GM21737 (cell line): ENCODE measurements around the gene FMN1.

Experiments used
- ATAC-seq: cut with Tn5 transposase; IDR thresholded peaks from one replicate; pipeline ENCODE4 v1.9.1; 2021; ENCODE audit warnings: mild to moderate bottlenecking, moderate library complexity; ENCODE audit not compliant: unreplicated experiment

Gene FMN1

DNA sequence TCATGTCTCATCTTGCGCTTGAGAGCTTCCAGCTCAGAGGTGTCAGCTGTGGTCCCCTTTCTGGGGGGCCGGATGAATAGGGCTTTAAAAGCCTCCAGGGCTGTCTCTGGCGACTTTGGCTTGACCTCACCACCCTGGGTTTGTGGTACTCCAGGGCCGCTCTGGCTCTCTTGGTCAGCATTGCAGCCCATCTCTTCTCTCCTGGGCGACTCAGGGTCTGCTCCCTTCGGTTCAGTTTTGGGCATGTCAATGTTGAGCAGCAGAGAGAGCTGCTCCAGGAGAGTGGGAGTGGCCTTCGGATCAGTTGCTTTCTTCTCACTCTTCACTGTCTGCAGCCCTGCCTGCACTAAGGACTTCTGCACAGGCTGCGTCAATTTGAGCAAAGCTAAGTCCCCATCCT lies 127.9 kb downstream of the FMN1 start:
- ATAC-seq, result no peak

DNA sequence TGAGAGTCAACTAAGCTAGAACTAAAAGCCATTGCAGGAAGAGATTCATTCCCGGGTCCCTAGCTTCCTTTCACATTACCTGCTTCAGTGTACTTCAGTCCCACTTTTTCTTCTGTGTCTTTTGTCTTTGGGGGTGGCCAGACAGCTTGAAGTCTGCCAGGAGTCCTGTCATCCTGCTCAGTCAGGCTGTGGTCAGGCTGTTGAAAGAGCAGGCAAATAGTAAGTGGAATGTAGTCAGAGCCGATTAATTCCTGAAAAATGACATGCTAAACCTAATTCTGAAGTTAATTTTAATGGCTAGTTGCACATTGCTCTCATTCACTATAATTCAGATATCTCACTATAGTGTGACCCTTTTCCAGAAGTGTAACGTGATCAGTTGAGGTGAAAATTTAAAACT lies 129.6 kb downstream of the FMN1 start:
- no peak for ATAC-seq

DNA sequence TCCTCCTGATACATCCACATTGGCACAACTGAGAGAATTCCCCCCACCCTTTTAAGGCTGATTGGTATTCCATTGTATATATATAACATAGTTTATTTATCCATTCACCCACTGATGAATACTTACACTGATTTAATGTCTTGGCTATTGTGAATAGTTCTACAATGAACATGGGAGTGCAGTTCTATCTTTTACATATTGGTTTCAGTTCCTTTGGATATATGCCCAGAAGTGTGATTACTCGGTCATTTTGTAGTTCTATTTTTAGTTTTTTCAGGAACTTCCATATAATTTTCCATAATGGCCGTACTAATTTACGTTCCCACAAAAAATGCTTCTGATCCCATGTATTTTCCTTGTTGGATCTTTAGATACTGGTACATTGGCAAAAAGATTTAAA lies 135.3 kb downstream of the FMN1 start:
- no peak for ATAC-seq

DNA sequence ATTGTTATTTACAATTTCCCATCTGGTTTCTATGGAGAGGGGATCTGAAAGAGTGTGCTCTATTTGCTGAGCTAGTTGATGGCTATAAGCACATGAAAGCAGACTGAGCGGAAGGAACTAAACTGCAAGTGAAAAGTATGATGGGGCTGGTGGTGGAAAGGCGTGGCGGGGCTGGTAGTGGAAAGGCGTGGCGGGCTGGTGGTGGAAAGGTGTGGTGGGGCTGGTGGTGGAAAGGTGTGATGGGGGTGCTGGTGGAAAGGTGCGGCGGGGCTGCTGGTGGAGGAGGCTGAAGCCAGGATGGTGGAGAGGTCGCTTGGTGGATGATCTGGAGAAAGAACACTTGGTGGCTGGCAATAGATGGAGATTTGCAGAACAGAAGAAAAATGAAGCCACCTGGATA lies 136.7 kb downstream of the FMN1 start:
- no peak for ATAC-seq

DNA sequence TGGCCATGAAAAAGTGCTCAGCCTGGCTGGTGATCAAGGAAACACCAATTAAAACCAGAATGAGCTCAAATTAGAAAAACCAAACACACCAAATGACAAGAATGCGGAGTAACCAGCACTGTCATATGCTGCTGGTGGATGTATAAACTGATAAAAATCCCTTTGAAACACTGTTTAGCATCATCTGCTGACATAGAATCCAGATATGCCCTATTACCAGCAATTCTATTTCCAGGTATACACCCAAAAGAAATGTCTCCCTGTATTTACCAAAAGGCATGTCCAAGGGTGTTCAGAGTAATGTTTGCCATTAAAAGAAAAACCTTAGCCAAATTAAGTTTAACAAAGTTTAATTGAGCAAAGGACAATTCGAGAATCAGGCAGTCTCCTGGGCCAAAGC lies 138.6 kb downstream of the FMN1 start:
- ATAC-seq, result no peak

DNA sequence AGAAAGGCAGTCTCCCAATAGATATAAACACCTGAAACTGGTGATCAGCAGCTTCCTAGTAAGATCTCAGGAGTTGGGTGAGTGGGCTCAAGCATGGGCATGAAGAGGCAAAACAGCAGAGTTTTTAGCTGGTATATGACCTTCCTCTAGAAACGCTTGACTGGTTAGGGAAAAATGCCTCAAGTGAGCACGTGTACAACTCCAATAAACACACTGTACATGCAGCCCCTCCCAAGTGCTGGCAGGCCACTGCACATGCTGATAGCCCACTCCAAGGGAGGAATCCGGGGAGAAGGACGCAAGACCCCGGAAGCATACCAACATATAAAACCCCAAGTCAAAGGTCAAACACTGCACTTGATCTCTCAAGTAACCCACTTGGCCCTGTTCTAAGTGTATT lies 143.0 kb downstream of the FMN1 start:
- ATAC-seq, result no peak

DNA sequence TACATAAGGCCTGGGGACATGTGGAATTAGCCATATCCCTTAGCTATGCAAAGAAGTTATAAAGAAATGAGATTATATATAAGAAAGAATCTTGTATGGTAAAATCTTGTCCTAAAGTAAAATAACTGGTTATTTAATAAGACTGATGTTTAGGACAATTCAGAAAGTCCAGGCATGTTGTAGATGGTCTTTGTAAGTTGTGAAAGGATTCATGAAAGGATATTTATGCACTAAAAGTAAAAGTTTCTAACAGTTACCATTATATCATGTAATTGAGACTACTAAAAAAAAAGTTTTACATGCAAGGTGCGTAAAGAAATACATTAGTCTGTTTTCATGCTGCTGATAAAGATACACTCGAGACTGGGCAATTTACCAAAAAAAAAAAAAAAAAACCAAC lies 146.3 kb downstream of the FMN1 start:
- no peak for ATAC-seq

DNA sequence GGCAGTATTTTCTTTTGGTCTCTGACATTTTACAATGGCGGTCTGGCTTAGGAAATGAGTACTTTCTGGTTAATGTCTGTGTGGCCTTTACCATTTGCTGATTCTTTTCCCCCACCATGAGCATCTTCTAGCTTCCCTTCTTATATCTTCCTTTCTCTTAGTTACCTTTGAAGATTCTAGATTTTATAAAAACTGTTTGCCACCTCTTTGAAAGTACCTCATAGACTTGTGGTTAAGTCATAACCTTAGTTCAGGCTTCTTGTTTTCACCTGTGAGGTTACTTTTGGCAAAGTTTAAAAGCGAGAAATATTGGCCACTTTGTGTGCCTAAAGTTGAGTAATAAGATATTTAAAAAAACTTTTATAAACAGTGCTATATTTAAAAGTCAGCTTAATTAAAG lies 147.4 kb downstream of the FMN1 start:
- no peak for ATAC-seq

DNA sequence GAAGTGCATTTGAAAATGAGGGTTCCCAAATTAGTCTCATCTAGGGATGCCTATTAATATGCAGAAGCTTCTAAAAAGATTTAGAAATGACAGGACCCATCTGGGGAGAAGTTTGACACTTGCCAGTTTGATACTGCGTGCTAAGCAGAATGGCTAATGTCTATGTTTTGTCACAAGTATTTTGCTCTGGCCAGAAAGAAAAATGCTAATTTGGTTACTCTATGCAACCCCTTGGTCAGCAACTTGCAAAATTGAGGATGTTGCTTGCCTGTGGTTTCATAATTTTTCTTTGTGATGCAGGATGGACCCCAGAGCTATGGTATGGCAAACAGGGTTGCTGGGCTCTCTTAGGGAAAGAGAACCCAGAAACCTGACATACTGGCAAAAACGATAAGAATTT lies 148.2 kb downstream of the FMN1 start:
- no peak for ATAC-seq

DNA sequence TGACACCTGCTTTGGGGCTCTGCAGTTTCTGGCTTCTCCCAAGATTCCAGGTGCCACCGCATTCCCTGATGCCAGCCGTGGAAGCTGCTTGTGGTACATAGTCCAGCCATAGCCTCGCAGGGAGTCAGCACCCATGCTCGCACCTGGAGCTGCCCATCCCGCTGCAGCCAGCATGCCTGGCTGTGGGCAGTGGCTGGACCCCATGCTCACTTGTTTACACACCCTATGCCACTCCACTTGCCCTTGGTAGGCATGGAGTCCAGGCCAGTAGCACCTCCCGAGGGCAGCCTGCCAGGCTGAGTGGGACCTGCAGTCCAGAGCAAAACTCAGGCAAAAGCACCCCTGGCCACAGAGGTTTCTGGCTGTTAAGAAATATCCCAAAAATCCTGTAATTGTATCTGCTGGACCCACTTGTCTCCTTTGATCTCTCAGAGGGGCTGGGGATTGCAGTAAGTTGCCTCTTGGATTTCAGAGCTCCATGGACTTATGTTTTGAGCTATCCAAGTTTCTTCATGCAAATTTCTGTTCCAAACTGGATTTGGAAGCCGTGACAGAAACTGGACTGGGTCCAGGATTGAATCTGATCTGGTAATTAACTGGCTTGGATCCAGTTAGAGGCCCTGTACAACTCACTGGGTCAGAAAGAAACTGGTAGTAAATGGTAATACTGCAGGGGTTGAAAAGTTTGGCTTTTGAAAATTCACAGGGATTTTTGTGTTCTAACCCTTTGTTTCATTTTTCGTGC lies 149.3 kb downstream of the FMN1 start:
- ATAC-seq, result no peak

DNA sequence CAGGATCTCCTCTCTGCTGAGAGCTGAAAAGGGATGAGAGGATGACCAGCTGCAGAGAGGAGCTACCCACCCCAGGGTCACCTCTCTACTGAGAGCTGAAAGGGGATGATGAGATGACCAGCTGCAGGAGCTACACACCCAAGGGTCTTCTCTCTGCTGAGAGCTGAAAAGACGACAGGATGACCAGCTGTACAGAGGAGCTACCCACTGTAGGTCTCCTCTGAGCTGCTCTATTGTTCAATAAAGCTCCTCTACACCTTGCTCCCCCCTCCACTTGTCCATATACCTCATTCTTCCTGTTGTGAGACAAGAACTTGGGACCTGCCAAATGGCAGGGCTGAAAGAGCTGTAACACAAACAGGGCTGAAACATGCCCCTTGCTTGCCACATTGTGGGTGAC lies 149.9 kb downstream of the FMN1 start:
- no peak for ATAC-seq

DNA sequence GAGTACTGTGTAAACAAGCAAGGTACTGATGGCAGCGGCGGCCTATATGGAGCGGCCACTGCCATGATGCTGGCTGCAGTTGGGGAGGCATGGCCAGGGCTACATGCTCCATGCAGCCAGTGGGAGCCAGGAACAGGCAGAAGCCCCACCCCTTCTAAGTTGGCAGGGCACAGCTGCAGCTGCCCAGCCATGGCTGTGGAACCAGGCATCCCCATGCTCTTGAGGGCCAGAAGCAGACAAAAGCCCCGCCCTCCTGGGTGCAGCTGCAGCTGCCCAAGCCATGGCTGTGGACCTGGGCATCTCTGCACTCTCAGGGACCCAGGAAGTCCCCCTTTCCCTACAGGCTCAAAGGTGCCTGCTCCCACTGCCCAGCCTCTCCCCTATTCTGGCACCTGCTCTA lies 150.9 kb downstream of the FMN1 start:
- ATAC-seq, result no peak

DNA sequence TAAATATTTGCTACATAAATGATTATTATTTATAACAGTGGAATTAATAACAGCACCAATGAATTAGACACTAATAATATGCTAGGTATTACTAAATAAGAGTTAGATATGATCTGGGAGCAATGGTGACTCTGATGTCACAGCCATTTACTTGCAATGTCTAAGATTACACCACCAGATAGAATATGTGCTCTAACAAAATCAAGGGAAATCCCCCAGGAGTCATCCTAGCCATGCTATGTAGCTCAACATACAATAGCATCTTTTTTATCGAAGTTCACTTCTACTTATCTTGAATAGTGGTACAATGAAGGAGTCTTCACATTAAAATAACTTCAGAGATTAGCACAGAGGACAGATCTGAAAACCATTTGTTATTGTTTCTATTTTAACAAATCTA lies 154.0 kb downstream of the FMN1 start:
- no peak for ATAC-seq

DNA sequence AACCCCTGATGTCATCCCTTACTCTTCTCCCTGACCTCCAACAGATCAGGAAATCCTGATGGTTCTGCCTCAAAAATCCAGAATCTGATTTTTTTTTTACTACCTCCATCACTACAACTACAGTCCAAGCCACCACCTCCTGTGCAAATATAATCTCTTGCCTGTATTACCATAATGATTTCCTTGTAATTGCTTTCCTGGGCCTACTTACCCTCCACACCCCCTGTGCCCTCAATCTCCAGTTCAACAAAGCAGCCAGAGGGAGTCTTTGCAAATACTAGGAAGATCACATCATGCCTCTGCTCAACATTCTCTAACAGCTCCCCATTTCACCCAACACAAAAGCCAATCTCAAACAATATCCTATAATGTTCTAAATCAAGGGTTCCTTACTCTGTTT lies 159.9 kb downstream of the FMN1 start:
- ATAC-seq, result no peak

DNA sequence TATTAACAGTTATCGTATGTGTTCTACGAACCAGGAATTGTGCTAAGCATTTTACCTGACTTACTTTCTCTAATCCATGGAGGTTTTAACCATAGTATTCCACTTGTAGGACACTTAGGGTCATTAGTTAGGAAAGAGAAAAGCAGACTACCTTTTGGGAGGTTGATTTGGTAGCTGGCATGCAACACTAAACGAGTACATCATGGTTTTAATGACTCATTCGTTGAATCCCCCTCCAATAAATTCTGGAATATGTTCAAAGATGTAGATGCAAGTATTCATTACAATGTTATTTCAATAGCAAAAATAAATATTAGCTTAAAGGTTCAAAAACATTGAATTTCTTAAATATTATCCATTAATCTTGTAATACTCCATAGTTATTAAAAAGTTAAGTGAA lies 162.5 kb downstream of the FMN1 start:
- ATAC-seq, result no peak

DNA sequence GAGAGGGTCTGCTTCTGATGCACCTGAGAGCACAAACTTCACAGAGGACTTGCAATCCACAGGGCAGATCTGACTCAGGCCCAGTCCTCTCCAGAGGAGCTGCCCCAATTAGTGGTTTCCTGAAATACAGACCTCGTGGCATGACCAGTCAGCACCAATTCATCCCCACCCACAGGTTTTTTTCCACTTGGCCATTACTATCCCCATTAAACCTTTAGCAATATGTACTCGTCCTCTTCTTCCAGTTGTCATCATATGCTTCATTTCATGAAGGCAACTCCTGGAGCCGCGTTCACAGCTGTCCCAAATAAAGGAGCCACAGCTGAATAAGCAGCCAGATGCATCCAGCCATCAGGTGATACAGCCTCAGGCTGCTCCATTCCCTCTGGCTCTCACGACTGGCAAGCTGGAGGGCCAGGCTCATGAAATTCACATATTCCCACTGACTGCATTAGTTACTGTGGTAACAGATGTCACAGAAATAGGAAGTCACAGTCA lies 163.1 kb downstream of the FMN1 start:
- ATAC-seq, result no peak

DNA sequence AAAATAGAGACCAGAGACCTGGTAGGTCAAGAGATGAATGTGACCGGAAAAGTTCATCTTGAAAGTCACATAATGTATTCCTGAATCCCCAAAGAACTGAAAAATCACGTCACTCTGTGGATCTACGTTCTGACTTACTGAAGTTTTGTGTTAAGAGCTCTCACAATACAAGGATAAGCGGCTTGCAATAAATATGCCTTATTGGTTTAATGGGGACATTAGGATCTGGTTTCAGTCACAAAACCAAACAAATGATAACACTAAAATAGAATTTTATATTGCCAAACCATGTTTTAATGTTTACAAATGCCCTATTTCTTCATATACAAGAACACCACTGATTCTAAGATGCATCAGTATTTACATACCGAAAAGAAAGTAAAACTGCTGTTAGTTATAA lies 164.2 kb downstream of the FMN1 start:
- ATAC-seq, result no peak

DNA sequence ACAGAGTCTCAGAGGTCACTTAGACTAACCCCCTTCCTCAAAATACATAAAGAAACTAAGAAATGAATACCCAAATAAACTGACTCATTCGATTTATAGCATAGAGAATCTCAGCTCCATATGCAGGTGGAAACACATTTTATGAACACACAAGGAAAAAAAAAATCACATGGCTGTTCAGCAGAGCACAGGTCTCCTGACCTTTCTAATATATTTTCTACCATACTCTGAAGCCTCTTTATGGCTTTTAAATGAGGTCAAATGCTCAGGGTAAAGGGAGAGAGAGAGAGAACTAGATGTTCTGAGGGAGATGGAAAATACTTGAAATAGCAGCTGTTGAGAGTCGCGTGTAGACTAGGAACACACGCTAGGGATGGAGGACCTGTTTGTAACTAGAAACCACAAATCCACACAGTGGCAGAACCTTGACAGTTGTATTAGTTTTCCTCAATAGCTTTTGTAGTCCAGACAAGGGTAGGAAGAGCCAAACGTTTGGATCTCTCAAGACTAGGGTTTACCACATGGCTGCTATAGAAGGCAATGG lies 165.3 kb downstream of the FMN1 start:
- ATAC-seq, result no peak

DNA sequence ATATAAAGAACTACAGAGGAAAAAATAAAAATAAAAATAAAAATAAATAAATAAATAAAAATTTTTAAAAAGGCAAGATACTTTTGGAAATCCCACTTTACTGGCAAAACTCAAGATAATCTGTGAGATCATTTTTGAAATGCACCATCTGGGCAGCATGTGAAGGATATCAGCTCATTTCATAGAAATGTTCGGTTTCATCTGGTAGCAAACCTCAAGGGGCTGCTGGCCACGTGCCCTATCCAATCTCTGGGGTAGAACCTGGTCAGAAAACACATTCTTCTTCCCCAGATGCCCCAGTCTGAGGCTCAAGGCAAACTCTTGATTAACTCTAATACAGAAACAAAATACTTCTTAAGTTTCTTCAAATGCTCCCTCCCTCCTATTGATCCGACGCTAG lies 166.0 kb downstream of the FMN1 start:
- no peak for ATAC-seq

DNA sequence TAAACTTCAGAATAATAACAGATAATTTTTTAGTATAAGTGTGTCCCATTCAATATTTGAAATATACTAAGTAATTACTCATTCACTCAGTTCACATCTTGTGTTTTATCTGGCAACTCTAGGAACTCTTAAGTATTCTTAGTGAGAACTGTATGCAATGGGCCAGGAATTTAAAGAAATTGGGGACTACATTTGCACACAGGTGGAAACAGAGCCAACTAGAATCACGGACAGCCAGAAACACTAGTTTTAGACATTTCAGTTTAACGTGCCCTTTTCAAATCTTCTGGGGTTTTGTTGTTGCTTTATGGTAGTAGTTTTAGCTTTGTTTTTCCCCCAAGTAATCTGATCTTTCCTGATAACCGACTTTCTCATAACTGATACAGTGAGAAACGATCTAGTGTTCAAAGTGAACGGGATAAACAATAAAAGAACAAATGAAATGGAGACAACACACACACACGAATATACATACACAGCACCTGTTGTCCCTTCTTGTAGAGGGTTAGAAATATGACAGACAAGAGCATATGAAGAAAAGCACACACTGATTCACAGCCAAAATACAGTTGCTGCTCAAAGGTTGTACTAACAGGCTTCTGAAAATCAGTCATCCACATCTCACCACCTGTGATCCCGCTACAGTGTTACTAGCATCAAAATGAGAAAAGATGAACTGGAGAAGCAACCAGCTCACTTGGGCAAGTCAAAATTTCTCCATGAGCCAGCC lies 167.0 kb downstream of the FMN1 start:
- no peak for ATAC-seq

DNA sequence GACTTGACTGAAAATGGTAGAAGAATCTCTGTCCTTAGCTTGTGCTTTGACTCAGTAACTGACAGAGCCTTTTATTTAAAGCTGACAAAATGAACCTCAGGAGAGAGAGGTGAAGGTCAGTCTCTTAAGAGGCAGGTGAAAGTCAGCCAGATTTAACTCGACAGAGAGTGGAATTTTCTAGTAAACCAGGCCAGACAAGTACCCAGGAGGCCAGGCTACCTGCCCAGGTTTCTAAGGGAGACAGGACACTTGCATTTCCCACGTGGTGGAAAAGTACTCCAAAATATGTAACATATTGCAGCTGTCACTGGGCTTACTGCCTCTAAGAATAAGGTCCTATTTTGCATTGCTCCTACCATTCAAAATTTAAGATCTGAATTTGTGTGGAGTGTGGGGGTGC lies 167.9 kb downstream of the FMN1 start:
- ATAC-seq, result no peak

DNA sequence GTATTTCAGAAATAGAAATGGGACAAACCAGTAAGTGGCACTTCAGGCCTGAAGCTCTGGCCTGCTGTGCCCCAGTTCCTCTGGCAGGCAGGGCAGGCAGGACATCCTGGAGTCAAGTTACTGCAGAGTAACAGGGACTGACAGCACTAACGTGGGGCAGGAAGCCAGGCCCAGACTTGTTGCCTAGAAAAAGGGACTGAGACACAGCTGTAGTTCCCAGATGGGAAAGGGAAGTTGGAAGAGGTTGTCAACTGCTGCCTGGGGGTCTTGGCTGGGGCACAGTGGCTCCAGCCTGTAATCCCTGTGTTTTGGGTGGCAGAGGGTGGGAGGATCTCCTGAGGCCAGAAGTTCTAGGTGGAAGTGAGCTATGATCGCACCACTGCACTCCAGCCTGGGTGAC lies 171.9 kb downstream of the FMN1 start:
- no peak for ATAC-seq
